NCI-H226 (cell line): ENCODE measurements around the gene ALPG.

ENCODE experiments used
- DNase-seq: peaks from one replicate; pipeline ENCODE4 v3.0.0-alpha.2; 2015

The ALPG gene

GRCh38 chr2:232460171-232460570 lies 53.5 kb downstream of the ALPG start:
- DNase-seq = no peak
